ENCODE results near the gene ARPC5. TPM values are rescaled to one million over a fixed set of nuclear protein-coding genes. Genes with fewer than 3 reads are reported as not detected.

Gene ARPC5
- total and polyA plus RNA-seq, 2 of the 8 experiments (the other 6 are each of a cell fraction or from before 2014, with no cell fraction given), result 24.0 to 60.8 TPM

DNA sequence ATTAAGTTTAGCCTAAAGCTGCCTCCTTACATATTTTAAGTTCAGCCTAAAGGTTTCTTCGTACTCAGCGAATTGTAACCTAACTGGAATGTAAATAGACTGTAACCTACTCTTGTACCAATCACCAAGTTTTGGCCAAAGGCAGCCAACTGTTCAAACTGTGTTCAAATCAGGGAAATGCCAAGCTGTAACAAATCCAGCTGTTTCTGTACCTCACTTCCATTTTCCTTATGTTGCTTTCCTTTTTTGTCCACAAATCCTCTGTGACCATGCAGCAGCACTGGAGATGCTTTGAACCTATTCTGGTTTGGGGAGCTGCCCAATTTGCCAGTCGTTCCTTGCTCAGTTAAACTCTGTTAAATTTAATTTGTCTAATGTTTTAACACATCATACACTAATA, 20.8 kb upstream of the ARPC5 start (continued):
- TF ChIP-seq PHF8 (conservative IDR thresholded peaks at IDR 0.05; ENCODE audit: low read depth, low read length), result no peak
